Skin of body (tissue), 2 donors: ENCODE measurements around the gene CCDC43. TPM values are rescaled to one million over a fixed set of nuclear protein-coding genes. Genes with fewer than 3 reads are reported as not detected.
"Not testable (repeated sequence)": the region's sequence is repeated elsewhere in the genome, so short reads cannot be mapped to it uniquely, and the experiment has no call there.

ENCODE experiments used
- DNase-seq: peaks from one replicate; lab custom pipeline; 2025; lab: John Stamatoyannopoulos, UW
- total RNA-seq: library from RNA; depleted of rRNA; stranded (reverse); fragments of >200 nt; gene quantifications from one replicate; pipeline ENCODE4 v1.2.3, GENCODE V29; 2014

CCDC43 gene
- total RNA-seq, 1 donor from 2014 or later, result 20.3 TPM

DNA sequence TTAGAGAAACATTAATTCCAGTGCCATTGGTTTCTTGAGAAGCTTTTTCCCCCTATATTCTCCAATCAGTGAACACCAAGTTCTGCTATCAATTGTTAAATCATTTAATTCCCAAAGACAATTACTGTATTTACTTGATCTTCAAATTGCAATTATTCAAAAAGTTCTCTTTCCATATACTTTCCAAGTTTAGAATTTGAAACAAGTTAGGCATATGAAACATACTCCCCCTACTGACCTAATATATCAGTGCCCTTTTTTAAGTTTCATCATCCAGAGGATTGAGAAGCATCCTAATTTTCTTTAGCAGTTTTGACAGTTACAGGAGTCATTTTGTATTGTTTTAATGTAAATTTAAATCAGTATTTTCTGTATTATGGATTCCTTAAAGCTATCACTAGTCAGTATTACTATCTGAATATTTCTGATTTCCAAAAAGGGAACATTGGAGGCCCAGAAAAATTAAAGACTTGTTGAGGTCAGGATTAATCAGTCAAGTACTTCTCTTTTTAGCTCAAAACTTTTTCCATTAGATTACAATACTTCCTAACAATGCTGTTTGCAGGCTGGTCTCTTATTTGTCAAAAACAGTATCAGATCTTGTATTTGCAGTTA lies 17.0 kb downstream of the CCDC43 start:
- DNase-seq, result peak; percentile 10

DNA sequence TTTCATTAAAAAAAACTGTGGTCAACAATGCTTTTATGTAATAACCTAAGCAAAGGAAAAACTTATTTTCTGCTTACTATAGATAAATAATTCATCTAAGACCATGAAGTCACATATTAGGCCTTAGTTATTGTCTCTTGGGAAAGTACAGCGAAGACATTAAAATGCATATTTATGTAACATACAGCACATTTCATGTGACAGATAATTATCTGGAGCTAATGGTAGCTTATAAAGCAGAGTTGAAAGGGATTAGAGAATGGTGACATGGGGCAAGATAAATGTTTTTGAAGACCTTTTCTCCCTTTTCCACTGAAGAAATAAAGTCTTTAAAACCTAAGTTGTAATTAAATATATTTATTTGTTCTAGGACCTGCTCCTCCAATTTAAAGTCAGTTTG lies 23.6 kb downstream of the CCDC43 start:
- no peak for DNase-seq

DNA sequence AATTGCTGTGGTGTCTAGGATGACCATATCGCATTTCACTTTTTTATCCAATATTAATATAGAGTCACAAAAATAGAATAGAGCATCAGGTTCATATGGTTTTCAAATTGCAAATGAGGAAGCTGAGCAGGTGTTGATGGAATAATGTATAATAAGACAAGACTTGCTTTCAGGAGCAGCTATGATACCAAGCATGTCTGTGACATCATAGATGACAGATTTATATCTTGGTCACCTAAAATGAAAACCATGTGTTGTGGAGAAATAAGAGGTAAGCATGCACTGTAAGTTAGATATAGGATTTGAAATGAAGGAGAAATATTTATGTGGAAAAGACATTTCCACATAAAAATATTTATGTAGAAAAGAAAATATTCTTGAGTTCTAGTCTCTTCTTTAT lies 24.7 kb downstream of the CCDC43 start:
- no peak for DNase-seq

DNA sequence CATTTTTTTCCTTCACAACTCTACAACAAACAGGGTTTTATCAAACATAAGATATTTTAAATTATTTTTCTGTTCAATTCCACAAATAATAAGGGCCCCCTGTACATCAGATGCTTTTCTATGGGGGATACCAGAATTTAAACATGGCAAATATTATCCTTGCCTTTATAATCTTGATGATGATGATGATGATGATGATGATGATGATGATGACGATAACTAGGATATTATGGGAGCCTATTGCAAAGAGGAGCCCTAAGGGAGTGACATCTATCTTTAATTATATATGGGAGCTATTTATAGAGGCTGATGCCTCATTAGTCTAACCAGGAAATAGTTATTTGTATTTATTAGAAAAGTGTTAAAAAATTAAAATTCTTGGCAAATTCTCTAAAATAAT lies 26.5 kb downstream of the CCDC43 start:
- DNase-seq, result no peak

DNA sequence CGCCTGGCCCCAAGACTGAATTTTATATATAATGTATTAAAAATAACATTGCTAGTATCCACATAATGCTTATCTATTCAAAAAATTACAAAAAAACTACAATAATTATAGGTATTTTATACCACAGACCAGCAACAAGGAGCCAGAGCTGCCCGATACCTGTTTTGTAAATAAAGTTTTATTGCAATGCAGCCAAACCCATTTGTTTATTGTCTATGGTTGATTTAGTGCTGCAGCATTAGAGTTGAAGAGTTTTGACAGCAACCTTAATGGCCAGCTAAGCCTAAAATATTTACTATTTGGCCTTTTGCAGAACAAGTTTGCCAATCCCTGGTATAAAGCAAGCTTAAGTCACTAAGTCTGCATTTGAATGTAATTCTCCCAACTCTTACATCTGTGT lies 27.7 kb downstream of the CCDC43 start:
- DNase-seq, result no peak

DNA sequence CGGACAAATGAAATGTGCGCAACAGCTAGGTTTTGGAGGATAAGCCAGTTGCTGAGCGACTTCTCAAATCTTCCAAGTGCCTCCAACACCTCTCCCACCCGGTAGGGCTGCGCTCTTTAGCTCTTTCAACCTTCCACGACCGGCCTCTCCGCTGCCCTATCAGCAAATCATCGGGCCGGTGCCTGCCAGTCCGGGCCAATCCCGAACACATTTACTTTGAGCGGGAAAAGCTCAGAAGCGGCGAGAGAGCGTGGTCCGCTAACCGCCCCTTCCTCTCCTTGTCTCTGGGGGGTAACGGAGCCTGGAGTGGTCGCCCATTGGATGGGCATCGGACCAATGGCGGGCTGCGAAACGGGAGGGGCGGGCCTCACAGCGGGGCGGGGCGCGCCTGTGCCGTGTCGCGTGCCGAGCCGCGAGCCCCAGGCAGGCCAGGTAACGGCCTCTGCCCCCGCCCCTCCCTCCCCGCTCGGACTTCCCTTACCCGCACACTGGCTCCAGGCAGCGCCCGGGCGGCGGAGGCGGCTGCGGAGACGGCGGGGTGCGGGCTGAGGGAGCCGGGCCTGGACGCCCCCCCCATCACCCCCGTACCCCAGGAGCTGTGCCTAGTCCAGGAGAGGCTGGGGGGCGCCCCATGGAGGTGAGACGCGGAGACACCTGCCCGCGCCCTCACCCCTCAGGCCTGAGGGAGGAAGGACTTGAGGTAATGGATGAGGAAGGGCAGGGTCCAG lies 33.4 kb downstream of the CCDC43 start, which contains the start of gene MEIOC:
MEIOC (plus strand) TSS at position 486 of the 728 bp plus-strand sequence; CDS start at position 632, 146 bp downstream.
- no peak for DNase-seq

DNA sequence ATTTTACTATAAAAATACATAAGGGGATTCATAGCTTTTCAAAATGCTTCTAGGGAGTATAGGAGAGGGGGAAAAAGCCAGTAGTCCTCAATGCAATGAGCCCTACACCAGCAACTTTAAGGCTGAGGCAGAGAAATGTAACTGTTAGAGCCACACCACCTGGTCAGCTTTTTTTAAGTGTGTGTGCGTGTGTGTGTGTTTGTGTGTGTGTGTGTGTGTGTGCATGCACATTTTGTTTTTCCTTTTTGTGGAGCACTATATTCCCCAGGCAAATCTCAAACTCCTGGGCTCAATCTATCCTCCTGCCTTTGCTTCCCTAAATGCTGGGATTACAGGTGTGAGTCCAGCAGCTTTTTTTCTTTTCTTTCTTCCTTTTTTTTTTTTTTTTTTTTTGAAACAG lies 35.6 kb downstream of the CCDC43 start:
- DNase-seq, result no peak

DNA sequence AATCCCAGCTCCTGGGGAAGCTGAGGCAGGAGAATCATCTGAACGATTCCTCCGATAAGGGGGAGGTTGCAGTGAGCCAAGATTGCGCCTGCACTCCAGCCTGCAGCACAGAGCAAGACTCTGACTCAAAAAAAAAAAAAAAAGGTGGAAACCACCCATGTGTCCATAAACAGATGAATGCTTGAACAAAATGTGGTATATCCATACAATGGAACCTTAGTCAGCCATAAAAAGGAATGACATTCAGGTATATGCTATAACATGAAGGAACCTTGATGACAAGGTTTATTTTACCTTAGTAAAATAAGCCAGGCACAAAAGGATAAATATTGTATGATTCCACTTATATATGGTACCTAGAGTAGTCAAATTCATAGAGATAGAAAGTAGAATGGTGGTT lies 36.2 kb downstream of the CCDC43 start:
- no peak for DNase-seq

DNA sequence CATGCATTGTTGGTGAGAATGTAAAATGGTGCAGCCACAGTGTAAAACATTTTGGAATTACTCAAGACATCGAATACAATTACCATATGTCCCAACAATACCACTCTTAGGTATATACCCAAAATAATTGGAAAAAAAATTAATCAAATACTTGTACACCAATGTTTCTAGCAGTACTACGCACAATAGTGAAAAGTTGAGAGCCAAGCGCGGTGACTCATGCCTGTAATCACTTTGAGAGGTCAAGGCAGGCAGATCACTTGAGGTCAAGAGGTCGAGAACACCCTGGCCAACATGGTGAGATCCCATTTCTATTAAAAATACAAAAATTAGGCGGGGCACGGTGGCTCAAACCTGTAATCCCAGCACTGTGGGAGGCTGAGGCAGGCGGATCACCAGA lies 36.8 kb downstream of the CCDC43 start:
- no peak for DNase-seq

DNA sequence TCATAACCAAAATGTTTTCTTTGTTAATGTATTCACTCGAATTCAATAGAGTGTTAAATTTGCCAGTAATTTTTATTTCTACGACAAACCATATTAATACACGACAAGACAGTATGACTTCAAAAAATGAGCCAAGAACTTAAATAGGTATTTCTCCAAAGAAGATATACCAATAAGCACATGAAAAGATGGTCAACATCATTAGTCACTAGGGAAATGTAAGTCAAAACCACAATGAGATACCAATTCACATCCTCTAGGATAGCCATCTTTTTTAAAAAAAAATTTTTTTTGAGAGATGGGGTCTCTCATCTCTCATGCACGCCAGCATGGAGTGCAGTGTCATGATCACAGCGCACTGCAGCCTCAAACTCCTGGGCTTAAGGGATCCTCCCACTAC lies 38.3 kb downstream of the CCDC43 start:
- no peak for DNase-seq

DNA sequence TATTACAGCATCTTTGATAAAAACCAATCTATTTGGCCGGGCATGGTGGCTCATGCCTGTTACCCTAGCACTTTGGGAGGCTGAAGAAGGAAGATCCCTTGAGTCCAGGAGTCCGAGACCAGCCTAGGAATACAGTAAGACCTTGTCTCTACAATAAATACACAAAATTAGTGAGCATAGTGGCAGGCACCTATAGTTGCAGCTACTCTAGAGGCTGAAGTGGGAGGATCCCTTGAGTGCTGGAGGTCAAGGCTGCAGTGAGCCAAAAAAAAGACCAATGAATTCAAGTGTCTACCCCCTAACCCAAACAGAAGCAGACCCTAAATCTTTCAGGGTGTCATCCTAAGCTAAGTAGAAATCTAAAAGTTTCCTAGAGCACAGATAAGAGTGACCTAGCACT lies 40.6 kb downstream of the CCDC43 start:
- no peak for DNase-seq

DNA sequence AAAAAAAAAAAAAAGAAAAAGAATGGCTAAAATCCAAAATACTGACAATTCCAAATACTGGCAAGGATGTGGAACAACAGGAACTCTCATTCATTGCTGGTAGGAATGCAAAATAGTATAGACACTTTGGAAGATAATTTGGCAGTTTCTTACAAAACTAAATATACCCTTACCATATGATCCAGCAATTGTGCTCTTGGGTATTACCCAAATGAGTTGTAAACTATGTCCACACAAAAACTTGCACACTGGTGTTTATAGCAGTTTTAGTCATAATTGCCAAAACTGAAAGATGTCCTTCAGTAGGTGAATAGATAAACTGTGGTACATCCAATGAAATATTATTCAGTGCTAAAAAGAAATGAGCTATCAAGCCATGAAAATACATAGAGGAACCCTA lies 41.8 kb downstream of the CCDC43 start:
- DNase-seq, result no peak

DNA sequence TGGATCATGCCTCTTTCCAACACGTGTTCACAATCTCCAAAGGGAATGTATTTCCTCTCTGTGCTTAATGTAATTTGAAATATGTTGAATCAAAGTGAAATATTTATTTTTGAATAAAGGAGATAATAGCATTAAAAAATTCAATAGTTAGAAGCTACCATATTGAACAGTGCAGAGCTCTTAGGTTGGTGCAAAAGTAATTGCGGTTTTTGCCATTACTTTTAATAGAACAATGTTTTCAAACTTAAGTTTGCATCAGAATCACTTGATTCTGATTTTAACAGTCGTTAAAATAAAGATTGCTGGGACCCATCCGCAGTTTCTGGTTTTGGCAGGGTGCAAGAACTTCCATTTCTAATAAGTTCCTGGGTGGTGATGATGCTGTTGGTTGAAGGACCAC lies 43.3 kb downstream of the CCDC43 start:
- DNase-seq, result no peak

DNA sequence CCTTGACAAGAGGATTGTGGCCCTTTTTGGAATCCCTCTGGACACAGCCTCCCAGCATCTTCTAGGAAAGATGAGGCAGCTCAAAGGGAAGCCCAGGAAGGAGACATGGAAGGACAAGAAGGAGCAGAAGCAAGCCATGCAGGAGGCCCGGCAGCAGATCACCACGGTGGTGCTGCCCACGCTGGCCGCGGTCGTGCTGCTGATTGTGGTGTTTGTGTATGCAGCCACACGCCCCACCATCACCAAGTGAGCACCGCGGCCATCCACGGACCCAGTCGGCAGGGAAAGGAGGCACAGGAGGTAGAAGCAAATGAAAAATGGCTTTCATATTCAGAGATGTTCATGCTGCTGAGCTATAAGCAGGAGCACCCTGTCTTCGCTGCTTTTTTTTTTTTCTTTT lies 44.2 kb downstream of the CCDC43 start:
- no peak for DNase-seq

DNA sequence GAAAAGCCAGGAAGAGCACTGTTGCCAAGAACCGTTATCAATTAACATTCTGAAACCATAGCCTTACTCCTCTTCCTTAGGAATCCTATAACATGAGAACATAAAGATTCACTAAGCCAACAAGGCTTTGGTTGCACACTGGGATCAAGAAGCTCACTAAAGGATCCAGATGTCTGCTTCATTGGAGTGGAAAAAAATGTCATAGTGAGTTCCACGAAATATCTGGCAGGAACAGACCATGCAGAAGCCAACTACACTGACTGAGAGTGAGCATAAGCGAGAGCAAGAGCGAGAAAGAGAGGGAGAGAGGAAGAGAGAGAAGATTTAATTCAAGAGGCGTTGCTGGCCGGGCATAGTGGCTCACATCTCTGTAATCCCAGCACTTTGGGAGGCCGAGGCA lies 46.7 kb downstream of the CCDC43 start:
- peak; percentile 98 for DNase-seq

DNA sequence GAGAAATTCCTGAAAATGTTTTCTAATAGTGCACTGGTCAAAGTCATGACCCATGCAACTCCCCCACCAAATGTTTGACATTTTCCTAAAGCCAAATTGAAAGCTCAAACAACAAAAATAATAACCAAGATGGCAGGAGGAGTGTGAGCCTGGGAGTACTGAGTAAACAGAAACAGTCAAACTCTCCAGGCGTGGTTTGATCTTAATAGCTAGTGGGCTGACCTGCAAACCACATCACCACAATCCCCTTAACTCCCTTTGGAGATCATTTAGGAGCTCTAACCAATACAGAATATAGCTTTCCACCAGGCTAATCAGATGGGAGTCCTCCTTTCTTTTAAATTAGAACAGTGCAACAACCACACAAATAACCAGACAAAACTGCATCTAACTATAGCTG lies 52.5 kb downstream of the CCDC43 start:
- no peak for DNase-seq

DNA sequence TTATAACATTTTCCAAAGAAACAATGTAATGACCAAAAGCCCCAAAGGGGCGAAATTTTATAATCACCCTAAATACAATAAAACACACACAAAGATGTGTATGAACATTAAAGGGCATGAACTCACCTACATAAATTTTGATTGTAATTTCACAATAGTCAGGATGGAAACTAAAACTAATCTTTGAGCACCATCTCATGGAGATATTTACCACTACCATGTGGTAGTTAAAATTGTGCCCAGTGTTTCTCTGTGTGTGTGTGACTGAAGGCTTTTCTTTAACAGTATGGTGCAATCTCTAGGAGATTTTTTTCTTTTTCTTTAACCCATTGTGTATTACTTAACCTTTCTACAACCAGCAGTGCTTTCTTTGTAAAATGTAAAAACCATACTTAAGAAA lies 53.0 kb downstream of the CCDC43 start:
- DNase-seq, result peak; percentile 35

DNA sequence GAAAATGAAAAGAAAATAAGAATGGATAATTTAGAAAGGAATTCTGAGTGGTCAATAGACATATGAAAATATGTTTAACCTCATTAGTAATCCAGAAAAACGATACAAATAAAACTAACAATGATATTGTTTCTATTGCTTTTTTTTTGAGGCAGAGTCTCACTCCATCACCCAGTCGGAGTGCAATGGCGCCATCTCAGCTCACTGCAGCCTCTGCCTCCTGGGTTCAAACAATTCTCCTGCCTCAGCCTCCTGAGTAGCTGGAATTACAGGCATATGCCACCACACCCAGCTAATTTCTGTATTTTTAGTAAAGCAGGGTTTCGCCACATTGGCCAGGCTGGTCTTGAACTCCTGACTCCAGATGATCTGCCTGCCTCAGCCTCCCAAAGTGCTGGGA lies 55.2 kb downstream of the CCDC43 start:
- DNase-seq, result not testable (repeated sequence)

DNA sequence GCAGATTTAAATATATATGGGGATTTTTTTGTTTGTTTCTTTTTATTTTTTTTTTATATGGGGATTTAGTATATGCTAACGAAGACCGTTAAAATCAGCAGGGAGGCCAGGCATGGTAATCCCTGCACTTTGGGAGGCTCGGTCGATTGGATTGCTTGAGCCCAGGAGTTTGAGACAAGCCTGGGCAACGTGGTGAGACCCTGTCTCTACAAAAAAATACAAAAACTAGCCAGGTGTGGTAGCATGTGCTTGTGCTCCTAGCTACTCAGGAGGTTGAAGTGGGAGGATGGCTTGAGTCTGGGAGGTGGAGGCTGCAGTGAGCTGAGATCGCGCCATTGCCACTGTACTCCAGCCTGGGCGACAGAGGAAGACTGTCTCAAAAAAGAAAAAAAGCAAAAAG lies 55.6 kb downstream of the CCDC43 start:
- DNase-seq, result no peak

DNA sequence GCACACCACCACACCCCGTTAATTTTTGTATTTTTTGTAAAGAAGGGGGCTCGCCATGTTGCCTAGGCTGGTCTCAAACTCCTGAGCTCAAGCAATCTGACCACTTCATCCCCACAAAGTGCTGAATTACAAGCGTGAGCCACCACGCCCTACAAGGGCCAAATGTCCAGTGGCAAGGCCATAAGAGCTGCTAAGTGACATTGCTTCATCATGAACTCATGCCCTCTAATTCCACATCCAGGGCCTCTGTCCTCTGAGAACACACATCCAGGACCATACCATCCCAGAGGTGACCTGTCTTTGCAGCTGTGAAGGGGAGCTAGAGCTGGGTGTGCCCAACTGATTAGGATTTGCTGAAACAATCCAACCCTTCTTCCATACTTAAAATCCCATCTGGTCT lies 58.9 kb downstream of the CCDC43 start:
- no peak for DNase-seq

DNA sequence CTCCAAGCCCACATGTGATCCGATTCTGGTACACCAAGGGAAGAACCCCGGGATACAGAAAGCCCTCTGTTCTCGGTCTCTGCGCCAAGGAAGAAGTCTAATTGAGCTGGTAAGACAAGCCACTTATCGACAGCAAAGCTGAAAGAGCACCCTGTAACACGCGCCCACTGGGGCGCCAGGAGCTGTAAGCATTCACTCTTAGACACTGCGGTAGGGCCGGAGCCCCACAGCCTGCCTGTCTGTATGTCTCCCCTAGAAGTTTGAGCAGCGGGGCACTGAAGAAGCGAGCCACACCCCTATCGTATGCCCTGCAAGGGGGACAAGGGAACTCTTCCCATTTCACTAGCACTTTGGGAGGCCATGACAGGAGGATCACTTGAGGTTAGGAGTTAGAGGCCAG lies 60.3 kb downstream of the CCDC43 start:
- DNase-seq, result no peak

DNA sequence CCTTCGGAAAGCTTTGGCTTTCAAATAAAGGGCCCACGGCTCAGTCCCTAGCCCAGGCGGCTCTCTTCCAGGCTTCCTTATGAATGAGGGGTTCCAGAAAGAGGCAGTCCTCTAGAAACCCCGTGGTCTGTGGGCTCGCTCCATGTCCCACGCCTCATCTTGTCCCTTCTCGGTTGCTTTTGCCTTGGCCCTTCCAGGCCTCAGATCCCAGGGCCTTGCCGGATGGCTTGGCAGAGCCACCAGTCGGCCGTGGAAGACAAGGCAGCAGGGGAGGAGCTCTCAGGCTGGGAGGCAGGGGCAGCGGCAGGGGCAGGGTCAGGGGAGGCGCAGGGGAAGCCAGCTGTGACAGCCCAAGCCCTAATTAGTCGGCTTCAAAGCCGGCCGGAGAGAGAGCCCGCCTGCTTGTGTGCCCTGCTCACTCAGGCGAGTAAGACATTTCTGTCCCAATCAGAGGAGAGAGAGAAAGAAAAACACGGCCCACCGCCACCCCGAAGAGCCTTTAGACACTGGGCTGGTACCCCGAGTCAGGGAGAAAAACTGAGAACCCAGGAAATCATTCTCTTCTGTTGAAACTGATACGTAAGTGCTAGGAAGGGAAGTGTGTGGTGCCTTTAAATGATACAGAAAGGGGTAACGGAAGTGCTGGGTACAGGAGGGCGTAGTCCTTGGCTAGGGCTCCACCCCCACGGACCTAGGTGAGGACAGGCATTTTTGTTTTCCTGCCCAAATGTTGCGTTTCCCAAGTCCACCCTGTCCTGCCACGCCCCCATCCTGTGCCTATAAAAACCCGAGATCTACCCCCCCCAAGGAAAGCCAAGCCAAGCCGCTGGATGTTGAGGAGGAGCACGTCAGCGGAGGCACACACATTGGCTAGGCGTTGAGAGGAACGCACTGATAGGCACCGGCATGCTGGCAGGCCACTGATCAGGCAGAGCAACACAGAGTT lies 61.1 kb downstream of the CCDC43 start:
- peak; percentile 18 for DNase-seq
